Natural killer cell treated with Interleukin-12 subunit alpha and Interleukin-12 subunit beta and Interleukin-15 and Interleukin-18, amount 100 ng/mL, for 72 hours (primary cell): ENCODE results near the gene KDM4E. TPM values are rescaled to one million over a fixed set of nuclear protein-coding genes. Genes with fewer than 3 reads are reported as not detected.
"Not testable (repeated sequence)": the region's sequence is repeated elsewhere in the genome, so short reads cannot be mapped to it uniquely, and the experiment has no call there.

Experiments used
- ATAC-seq, 2 donors: fragments of 150-1000 bp; cut with Tn5 transposase in 1 of 2; sonication (Bioruptor Pico), chemical (Tn5 transposase) in 1 of 2; 2 replicates each; pipeline ENCODE4 v1.10.0; 2021
- DNase-seq: peaks from one replicate; pipeline ENCODE4 v3.0.0; 2022; ENCODE audit warnings: low spot score
- H3K27ac Mint-ChIP-seq, 2 donors: 1 replicate in 1 of 2; 2 replicates in 1 of 2; pipeline ENCODE4 v1.8.0; 2022; ENCODE audit warnings: mixed read lengths in 2 of 2, mild to moderate bottlenecking in 1 of 2, moderate library complexity in 1 of 2
- H3K27me3 Mint-ChIP-seq, 2 donors: 1 replicate in 1 of 2; 2 replicates in 1 of 2; pipeline ENCODE4 v1.8.0; 2022; ENCODE audit warnings: mixed read lengths in 2 of 2
- H3K36me3 Mint-ChIP-seq: one replicate; pipeline ENCODE4 v1.8.0; 2022; ENCODE audit warnings: mixed read lengths
- H3K4me1 Mint-ChIP-seq, 2 donors: 1 replicate in 1 of 2; 2 replicates in 1 of 2; pipeline ENCODE4 v1.8.0; 2022; ENCODE audit warnings: low read depth in 2 of 2, mixed read lengths in 2 of 2, mild to moderate bottlenecking in 1 of 2
- H3K4me3 Mint-ChIP-seq: one replicate; pipeline ENCODE4 v1.8.0; 2022; ENCODE audit warnings: mixed read lengths
- H3K9me3 Mint-ChIP-seq: 2 replicates; pipeline ENCODE4 v1.8.0; 2022; ENCODE audit warnings: mixed read lengths
- total RNA-seq, 2 donors: library from RNA; stranded (reverse); gene quantifications; one replicate each; pipeline ENCODE4 v1.2.3, GENCODE V29; 2022

Gene KDM4E
- not detected for total RNA-seq

- no peaks in the 10 kb centered on the region for H3K36me3 Mint-ChIP-seq
- no peaks in the 10 kb centered on the region for H3K9me3 Mint-ChIP-seq
- DNase-seq (no peak), ATAC-seq (no peak)
- no peak within 1 kb of the TSS for H3K27ac Mint-ChIP-seq
- H3K4me3 Mint-ChIP-seq: no peak within 1 kb of the TSS
- no peaks in the 10 kb centered on the region for H3K27me3 Mint-ChIP-seq
- H3K4me1 Mint-ChIP-seq: no peaks in the 10 kb centered on the region
These were observed at the start of gene KDM4E for GRCh38 chr11:95024958-95025357. KDM4E (plus strand) TSS chr11:95025258; CDS start chr11:95025558, 300 bp downstream.

GRCh38 chr11:94975599-94975998, 49.5 kb upstream of the KDM4E start:
- Mint-ChIP-seq H3K9me3 (no peaks in the 10 kb centered on the region), H3K4me3 (peak overlapping the region; percentile 99), H3K27me3 (peaks cover 14 to 22% of the 10 kb centered on the region in 2 donors), H3K4me1 (peaks cover 15 to 22% of the 10 kb centered on the region in 2 donors), H3K27ac (no peak overlapping the region), H3K36me3 (peaks cover 20% of the 10 kb centered on the region)
- ATAC-seq (no peak), DNase-seq (no peak)

- DNase-seq (no peak), ATAC-seq (no peak)
- H3K36me3 Mint-ChIP-seq: no peaks in the 10 kb centered on the region
- H3K9me3 Mint-ChIP-seq: no peaks in the 10 kb centered on the region
- no peak overlapping the region for H3K27ac Mint-ChIP-seq
- H3K4me1 Mint-ChIP-seq: no peaks in the 10 kb centered on the region
- peaks cover 40 to 49% of the 10 kb centered on the region in 2 donors for H3K27me3 Mint-ChIP-seq
- H3K4me3 Mint-ChIP-seq: no peak overlapping the region
These were observed 37.7 kb upstream of the KDM4E start for GRCh38 chr11:94987378-94987777.

- no peak overlapping the region for H3K4me3 Mint-ChIP-seq
- H3K4me1 Mint-ChIP-seq: no peaks in the 10 kb centered on the region
- H3K27me3 Mint-ChIP-seq: peaks cover 39 to 40% of the 10 kb centered on the region in 2 donors
- no peak for DNase-seq
- ATAC-seq: no peak
- no peaks in the 10 kb centered on the region for H3K9me3 Mint-ChIP-seq
- H3K27ac Mint-ChIP-seq: no peak overlapping the region
- no peaks in the 10 kb centered on the region for H3K36me3 Mint-ChIP-seq
These were observed 36.3 kb upstream of the KDM4E start for GRCh38 chr11:94988748-94989147.

- Mint-ChIP-seq H3K4me3 (no peak overlapping the region), H3K36me3 (no peaks in the 10 kb centered on the region), H3K9me3 (no peaks in the 10 kb centered on the region), H3K4me1 (no peaks in the 10 kb centered on the region), H3K27me3 (peaks cover 20 to 23% of the 10 kb centered on the region in 2 donors), H3K27ac (no peak overlapping the region)
- DNase-seq (no peak), ATAC-seq (no peak)
These were observed 31.6 kb upstream of the KDM4E start for GRCh38 chr11:94993400-94993943.

- ATAC-seq: no peak
- Mint-ChIP-seq H3K27ac (no peak overlapping the region), H3K36me3 (no peaks in the 10 kb centered on the region), H3K4me1 (no peaks in the 10 kb centered on the region), H3K4me3 (no peak overlapping the region), H3K9me3 (no peaks in the 10 kb centered on the region), H3K27me3 (peaks cover 0 to 4% of the 10 kb centered on the region in 2 donors)
- DNase-seq: no peak
These were observed 27.6 kb upstream of the KDM4E start for GRCh38 chr11:94997437-94997836.

GRCh38 chr11:94998285-94998684, 26.8 kb upstream of the KDM4E start:
- Mint-ChIP-seq H3K4me3 (no peak overlapping the region), H3K27me3 (peaks cover 0 to 4% of the 10 kb centered on the region in 2 donors), H3K9me3 (no peaks in the 10 kb centered on the region)

GRCh38 chr11:95003716-95004115, 21.3 kb upstream of the KDM4E start:
- Mint-ChIP-seq H3K27me3 (peaks cover 25 to 34% of the 10 kb centered on the region in 2 donors), H3K4me1 (no peaks in the 10 kb centered on the region), H3K36me3 (no peaks in the 10 kb centered on the region), H3K9me3 (no peaks in the 10 kb centered on the region), H3K4me3 (no peak overlapping the region), H3K27ac (no peak overlapping the region)
- no peak for ATAC-seq
- DNase-seq: no peak

More at GRCh38 chr11:94998285-94998684, 26.8 kb upstream of the KDM4E start:
- H3K4me1 Mint-ChIP-seq: no peaks in the 10 kb centered on the region
- DNase-seq: no peak
- no peak overlapping the region for H3K27ac Mint-ChIP-seq
- no peak for ATAC-seq
- H3K36me3 Mint-ChIP-seq: no peaks in the 10 kb centered on the region

GRCh38 chr11:95005642-95006041, 19.4 kb upstream of the KDM4E start:
- peaks cover 31 to 43% of the 10 kb centered on the region in 2 donors for H3K27me3 Mint-ChIP-seq
- ATAC-seq (no peak), DNase-seq (no peak)
- H3K36me3 Mint-ChIP-seq: no peaks in the 10 kb centered on the region
- H3K4me3 Mint-ChIP-seq: no peak overlapping the region
- no peaks in the 10 kb centered on the region for H3K4me1 Mint-ChIP-seq
- no peak overlapping the region for H3K27ac Mint-ChIP-seq
- no peaks in the 10 kb centered on the region for H3K9me3 Mint-ChIP-seq

GRCh38 chr11:95011376-95011775, 13.7 kb upstream of the KDM4E start:
- H3K9me3 Mint-ChIP-seq: no peaks in the 10 kb centered on the region
- H3K4me3 Mint-ChIP-seq: no peak overlapping the region
- no peak overlapping the region for H3K27ac Mint-ChIP-seq
- H3K4me1 Mint-ChIP-seq: no peaks in the 10 kb centered on the region
- H3K27me3 Mint-ChIP-seq: peaks cover 25 to 48% of the 10 kb centered on the region in 2 donors
- H3K36me3 Mint-ChIP-seq: no peaks in the 10 kb centered on the region
- ATAC-seq (no peak), DNase-seq (no peak)

GRCh38 chr11:95014184-95014821, 10.8 kb upstream of the KDM4E start:
- DNase-seq (no peak), ATAC-seq (no peak)
- Mint-ChIP-seq H3K4me1 (no peaks in the 10 kb centered on the region), H3K9me3 (no peaks in the 10 kb centered on the region), H3K27ac (no peak overlapping the region), H3K4me3 (no peak overlapping the region), H3K36me3 (no peaks in the 10 kb centered on the region), H3K27me3 (peaks cover 16 to 32% of the 10 kb centered on the region in 2 donors)

- no peaks in the 10 kb centered on the region for H3K9me3 Mint-ChIP-seq
- no peak overlapping the region for H3K27ac Mint-ChIP-seq
- H3K27me3 Mint-ChIP-seq: peaks cover 12 to 18% of the 10 kb centered on the region in 2 donors
- H3K4me1 Mint-ChIP-seq: no peaks in the 10 kb centered on the region
- no peak overlapping the region for H3K4me3 Mint-ChIP-seq
- ATAC-seq: no peak
- no peaks in the 10 kb centered on the region for H3K36me3 Mint-ChIP-seq
- DNase-seq: no peak
These were observed 8.9 kb upstream of the KDM4E start for GRCh38 chr11:95016139-95016538.

- not testable (repeated sequence) for H3K9me3 Mint-ChIP-seq, H3K4me3 Mint-ChIP-seq, H3K36me3 Mint-ChIP-seq, H3K27me3 Mint-ChIP-seq, H3K27ac Mint-ChIP-seq, DNase-seq, H3K4me1 Mint-ChIP-seq, ATAC-seq
These were observed 3.6 kb upstream of the KDM4E start for GRCh38 chr11:95021468-95021867.

GRCh38 chr11:95025594-95025993, 536 bp downstream of the KDM4E start:
- H3K27ac Mint-ChIP-seq, ATAC-seq, DNase-seq: not testable (repeated sequence)

GRCh38 chr11:95028357-95028756, 3.3 kb downstream of the KDM4E start:
- no peak for ATAC-seq
- DNase-seq: no peak
- Mint-ChIP-seq H3K4me1 (no peaks in the 10 kb centered on the region), H3K27ac (no peak overlapping the region), H3K4me3 (no peak overlapping the region), H3K36me3 (no peaks in the 10 kb centered on the region), H3K9me3 (no peaks in the 10 kb centered on the region), H3K27me3 (peaks cover 15 to 17% of the 10 kb centered on the region in 2 donors)

More at GRCh38 chr11:95025594-95025993, 536 bp downstream of the KDM4E start:
- H3K27me3 Mint-ChIP-seq, H3K4me1 Mint-ChIP-seq, H3K4me3 Mint-ChIP-seq, H3K9me3 Mint-ChIP-seq, H3K36me3 Mint-ChIP-seq: not testable (repeated sequence)
